ENCODE measurements around the gene CD68.

The CD68 gene

GRCh38 chr17:7558544-7559319, 20.7 kb upstream of the CD68 start, which contains the start of gene TNFSF13:
Gene TNFSF13 (plus strand): TSS chr17:7558750. CDS start chr17:7559040, 290 bp downstream.
- in situ Hi-C loops (cut with MboI; ENCODE audit: low sequenced_read_pairs): no loop called here

DNA sequence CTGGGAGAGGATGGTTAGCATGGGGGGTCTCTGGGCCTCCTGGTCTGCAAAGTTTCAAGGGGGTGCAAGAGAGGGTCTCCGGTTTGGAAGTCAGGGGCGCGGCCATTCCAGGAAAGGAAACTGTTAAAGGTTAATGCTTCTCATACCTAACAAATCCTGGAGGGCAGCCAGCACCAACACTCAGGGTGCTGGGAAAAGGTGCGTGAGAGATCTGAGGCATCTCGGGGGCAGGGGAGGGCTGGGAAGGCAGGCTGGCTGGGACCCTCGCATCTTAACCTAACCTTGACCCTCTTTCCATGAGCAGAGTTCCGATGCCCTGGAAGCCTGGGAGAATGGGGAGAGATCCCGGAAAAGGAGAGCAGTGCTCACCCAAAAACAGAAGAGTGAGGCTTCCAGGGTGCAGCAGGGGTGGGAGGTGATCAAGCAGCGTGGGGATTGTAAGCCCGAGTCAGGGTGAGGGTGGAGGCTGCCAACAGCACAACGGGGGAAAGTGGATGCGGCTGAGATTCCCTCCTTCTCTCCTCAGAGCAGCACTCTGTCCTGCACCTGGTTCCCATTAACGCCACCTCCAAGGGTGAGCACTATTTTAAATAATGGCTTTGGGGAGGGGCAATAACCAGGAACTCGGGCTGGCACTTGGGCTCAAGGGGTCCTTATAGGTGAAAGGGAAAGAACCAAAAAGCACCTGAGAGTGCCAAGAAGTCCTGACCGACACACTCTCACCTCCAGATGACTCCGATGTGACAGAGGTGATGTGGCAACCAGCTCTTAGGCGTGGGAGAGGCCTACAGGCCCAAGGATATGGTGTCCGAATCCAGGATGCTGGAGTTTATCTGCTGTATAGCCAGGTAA, 19.9 kb upstream of the CD68 start:
- in situ Hi-C loops (cut with MboI; ENCODE audit: low sequenced_read_pairs): no loop called here

- in situ Hi-C loops (cut with MboI; ENCODE audit: low sequenced_read_pairs): no loop called here
Measured at GRCh38 chr17:7560172-7561027, 19.0 kb upstream of the CD68 start.

GRCh38 chr17:7561028-7561575, 18.3 kb upstream of the CD68 start:
- in situ Hi-C loops (cut with MboI; ENCODE audit: low sequenced_read_pairs): no loop called here

GRCh38 chr17:7561589-7562207, 17.7 kb upstream of the CD68 start, which contains the start of gene SENP3:
Gene SENP3 (plus strand): TSS chr17:7561919. CDS start chr17:7563077, 1,158 bp downstream.
- in situ Hi-C loops (cut with MboI; ENCODE audit: low sequenced_read_pairs): no loop called here

DNA sequence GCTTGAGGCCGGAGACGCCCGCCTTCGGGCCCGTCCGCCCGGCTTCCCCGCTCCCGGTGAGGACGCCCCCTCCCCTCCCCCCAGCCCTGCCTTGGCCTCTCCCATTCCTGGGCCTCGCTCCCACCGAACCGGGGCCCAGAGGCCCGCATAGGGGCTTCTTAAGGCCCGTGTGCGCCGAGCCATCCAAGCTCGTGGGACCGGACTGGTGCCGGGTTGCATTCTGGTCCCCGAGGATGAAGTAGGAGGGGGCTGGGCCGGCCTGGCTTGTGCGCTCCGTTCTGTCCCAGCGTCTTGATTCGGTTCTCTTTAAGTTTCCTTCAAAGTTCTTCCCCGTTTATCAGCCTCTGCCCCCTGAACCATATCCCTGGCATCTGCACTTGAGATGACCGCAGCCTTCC, 17.2 kb upstream of the CD68 start:
- in situ Hi-C loops (cut with MboI; ENCODE audit: low sequenced_read_pairs): no loop called here

DNA sequence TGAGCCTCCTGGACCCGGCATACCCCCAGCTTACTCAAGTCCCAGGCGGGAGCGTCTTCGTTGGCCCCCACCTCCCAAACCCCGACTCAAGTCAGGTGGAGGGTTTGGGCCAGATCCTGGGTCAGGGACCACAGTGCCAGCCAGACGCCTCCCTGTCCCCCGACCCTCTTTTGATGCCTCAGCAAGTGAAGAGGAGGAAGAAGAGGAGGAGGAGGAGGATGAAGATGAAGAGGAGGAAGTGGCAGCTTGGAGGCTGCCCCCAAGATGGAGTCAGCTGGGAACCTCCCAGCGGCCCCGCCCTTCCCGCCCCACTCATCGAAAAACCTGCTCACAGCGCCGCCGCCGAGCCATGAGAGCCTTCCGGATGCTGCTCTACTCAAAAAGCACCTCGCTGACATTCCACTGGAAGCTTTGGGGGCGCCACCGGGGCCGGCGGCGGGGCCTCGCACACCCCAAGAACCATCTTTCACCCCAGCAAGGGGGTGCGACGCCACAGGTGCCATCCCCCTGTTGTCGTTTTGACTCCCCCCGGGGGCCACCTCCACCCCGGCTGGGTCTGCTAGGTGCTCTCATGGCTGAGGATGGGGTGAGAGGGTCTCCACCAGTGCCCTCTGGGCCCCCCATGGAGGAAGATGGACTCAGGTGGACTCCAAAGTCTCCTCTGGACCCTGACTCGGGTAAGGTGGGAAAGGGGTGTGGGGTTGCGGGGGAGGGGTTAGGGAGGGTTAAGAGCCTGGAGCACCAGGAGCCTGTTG, 16.1 kb upstream of the CD68 start:
- in situ Hi-C loops (cut with MboI; ENCODE audit: low sequenced_read_pairs): no loop called here

DNA sequence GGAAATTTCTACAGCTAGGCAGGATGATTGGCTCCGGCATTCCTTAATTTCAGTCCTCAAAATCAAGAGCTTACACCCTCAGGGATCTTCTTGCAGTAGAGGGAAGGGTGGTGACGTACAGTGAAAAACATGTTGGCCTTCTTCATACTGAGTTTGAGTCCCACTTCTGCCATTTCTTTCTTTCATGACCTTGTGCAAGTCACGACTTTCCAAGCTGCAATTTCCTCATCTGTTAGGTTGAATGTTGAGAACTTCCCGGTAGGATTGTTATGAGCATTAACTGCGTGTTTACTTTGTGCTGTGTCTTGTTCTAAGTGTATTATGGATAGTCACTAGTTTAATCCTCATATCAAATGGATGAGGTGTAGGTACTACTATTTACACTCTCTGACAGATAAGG, 9.9 kb upstream of the CD68 start:
- in situ Hi-C loops (cut with MboI; ENCODE audit: low sequenced_read_pairs): no loop called here

DNA sequence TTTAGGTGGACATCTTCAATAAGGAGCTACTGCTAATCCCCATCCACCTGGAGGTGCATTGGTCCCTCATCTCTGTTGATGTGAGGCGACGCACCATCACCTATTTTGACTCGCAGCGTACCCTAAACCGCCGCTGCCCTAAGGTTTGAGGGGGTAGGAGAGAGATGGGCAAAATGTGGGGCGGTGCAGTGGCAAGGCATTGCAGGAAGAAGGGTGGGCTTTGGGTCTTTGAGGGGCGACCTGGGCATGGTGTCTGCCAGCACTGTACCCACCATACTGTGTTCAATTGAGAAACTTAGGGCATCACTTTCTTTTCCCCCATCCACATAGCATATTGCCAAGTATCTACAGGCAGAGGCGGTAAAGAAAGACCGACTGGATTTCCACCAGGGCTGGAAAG, 9.1 kb upstream of the CD68 start:
- in situ Hi-C loops (cut with MboI; ENCODE audit: low sequenced_read_pairs): no loop called here

GRCh38 chr17:7572338-7572587, 7.2 kb upstream of the CD68 start:
- in situ Hi-C loops (cut with MboI; ENCODE audit: low sequenced_read_pairs): no loop called here

DNA sequence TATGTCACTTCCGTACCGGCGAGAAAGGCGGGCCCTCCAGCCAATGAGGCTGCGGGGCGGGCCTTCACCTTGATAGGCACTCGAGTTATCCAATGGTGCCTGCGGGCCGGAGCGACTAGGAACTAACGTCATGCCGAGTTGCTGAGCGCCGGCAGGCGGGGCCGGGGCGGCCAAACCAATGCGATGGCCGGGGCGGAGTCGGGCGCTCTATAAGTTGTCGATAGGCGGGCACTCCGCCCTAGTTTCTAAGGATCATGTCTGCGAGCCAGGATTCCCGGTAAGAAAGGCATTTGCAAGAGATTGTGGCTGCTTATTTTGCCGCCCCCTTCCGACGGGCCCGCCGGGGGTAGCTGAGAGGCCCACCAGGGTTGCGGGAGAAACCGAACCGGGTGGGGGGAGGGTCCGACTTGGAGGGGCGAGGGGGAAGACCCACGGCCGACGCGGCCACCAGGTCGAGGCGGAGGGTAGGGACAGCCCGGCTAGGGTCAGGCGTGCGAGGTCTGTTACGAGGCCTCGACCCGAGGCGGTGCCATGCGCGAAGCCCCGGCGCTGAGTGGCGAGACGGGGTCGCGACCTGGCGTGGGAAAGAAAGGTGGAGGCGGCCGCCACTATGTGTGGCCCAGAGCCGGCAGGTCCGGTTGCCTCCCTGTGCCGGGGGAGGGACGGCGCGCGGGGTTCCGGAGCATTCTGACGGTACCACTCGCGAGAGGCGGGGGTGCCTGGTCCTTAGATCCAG, 6.7 kb upstream of the CD68 start:
- in situ Hi-C loops (cut with MboI; ENCODE audit: low sequenced_read_pairs): no loop called here

GRCh38 chr17:7573324-7574080, 5.9 kb upstream of the CD68 start:
- in situ Hi-C loops (cut with MboI; ENCODE audit: low sequenced_read_pairs): no loop called here

DNA sequence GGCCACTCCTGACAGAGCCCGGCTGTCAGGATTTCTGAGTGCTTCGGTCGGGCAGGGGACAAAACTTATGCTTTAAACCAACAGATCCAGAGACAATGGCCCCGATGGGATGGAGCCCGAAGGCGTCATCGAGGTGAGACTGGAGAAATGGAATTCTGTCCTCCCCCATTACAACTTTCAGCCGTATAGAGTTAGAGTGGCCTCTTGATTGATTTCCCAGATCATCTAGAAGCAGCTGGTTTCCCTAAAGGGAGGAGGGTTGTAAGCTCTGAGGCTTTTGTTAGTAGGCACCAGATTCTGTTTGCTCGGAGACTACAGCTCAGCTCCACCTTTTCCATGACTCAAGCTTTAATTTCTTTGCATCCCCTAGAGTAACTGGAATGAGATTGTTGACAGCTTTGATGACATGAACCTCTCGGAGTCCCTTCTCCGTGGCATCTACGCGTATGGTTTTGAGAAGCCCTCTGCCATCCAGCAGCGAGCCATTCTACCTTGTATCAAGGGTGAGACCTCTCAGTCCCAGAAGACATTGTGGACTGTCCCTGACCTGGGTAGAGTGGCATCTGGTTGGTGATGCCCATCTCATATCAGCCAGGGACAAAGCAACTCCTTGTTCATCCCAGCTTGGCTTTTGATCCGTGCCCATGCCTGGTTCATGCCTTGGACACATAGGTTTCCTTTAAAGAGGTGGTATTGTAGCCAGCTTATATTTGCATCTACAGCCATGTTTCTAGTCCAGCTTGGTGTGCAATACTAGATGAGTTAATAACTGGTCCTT, 5.1 kb upstream of the CD68 start:
- in situ Hi-C loops (cut with MboI; ENCODE audit: low sequenced_read_pairs): no loop called here

GRCh38 chr17:7575481-7575883, 4.0 kb upstream of the CD68 start:
- in situ Hi-C loops (cut with MboI; ENCODE audit: low sequenced_read_pairs): loop anchor here (25.0 kb wide), 2 partner anchors 112 to 262 kb away; partner anchors contain the start of genes KDM6B, TP53 and WRAP53

DNA sequence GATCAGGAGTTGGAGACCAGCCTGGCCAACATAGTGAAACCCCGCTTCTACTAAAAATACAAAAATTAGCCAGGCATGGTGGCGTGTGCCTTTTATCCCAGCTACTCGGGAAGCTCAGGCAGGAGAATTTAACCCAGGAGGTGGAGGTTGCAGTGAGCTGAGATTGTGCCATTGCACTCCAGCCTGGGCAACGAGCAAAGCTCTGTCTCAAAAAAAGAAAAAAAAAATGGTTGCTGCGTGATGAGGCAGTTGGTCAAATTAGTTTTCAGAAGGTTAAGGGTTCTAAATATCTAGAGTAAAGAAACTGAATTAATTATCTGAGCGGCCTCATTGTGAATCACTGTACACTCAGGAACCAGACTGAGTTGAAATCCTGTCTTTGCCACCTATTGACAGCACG, 3.5 kb upstream of the CD68 start:
- in situ Hi-C loops (cut with MboI; ENCODE audit: low sequenced_read_pairs): loop anchor here (25.0 kb wide), 2 partner anchors 111 to 261 kb away; partner anchors contain the start of genes KDM6B, TP53 and WRAP53

DNA sequence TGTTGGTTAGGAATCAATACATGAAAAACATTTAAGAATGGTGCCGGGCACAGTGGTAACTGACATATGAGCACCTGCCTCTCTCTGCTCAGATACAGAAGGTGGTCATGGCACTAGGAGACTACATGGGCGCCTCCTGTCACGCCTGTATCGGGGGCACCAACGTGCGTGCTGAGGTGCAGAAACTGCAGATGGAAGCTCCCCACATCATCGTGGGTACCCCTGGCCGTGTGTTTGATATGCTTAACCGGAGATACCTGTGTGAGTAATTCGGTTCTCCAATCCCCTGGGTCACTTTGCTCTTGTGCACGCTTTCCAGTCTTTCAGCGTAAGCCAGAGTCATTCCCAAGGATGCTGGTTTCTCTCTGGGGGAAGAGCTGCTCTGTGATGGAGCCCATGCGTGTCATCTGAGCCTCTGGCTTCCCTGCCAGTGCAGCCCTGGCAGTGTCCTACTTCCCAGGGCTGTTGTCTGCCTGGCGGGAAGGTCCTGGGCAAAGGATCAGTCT, 3.0 kb upstream of the CD68 start:
- in situ Hi-C loops (cut with MboI; ENCODE audit: low sequenced_read_pairs): loop anchor here (25.0 kb wide), 2 partner anchors 111 to 261 kb away; partner anchors contain the start of genes KDM6B, TP53 and WRAP53
